Heart left ventricle (tissue), 16 donors: ENCODE measurements around the gene WASL. TPM values are rescaled to one million over a fixed set of nuclear protein-coding genes. Genes with fewer than 3 reads are reported as not detected.

Experiments
- ATAC-seq, 4 donors: fragments of 200-7000 bp; cut with Tn5 transposase; one replicate each; pipeline ENCODE4 v1.9.1; 2020 to 2022; ENCODE audit warnings: moderate library complexity in 4 of 4, mild to moderate bottlenecking in 3 of 4, moderate number of reproducible peaks in 1 of 4
- DNase-seq, 5 donors: peaks; one replicate each; pipeline ENCODE4 v3.0.0-alpha.2; 2020
- H3K27ac ChIP-seq, 12 donors: fragments of 200-600 bp; sonication (generic) in 4 of 12; one replicate each; pipeline versions ENCODE4 v1.5.0 to v1.8.0; 2016 to 2022; ENCODE audit warnings: mild to moderate bottlenecking in 2 of 12
- H3K27me3 ChIP-seq, 9 donors: fragments of 200-600 bp; sonication (generic) in 2 of 9; one replicate each; pipeline versions ENCODE4 v1.5.1 to v1.8.0; 2016 to 2022; ENCODE audit warnings: mild to moderate bottlenecking in 3 of 9
- H3K36me3 ChIP-seq, 9 donors: fragments of 200-600 bp; sonication (generic) in 2 of 9; one replicate each; pipeline versions ENCODE4 v1.5.0 to v1.8.0; 2018 to 2022; ENCODE audit warnings: mild to moderate bottlenecking in 2 of 9
- H3K4me1 ChIP-seq, 12 donors: fragments of 200-600 bp; sonication (generic) in 4 of 12; one replicate each; pipeline versions ENCODE4 v1.5.0 to v1.8.0; 2016 to 2022; ENCODE audit warnings: mild to moderate bottlenecking in 3 of 12
- H3K4me3 ChIP-seq, 12 donors: fragments of 200-600 bp; sonication (generic) in 4 of 12; one replicate each; pipeline versions ENCODE4 v1.5.0 to v1.8.0; 2017 to 2022; ENCODE audit warnings: mild to moderate bottlenecking in 9 of 12, moderate library complexity in 4 of 12
- H3K9me3 ChIP-seq, 12 donors: fragments of 200-600 bp; sonication (generic) in 4 of 12; one replicate each; pipeline versions ENCODE4 v1.5.0 to v1.8.0; 2016 to 2022; ENCODE audit warnings: mild to moderate bottlenecking in 1 of 12
- POLR2A ChIP-seq, 2 donors: fragments of 450-650 bp; IDR thresholded peaks; one replicate each; pipeline ENCODE4 v1.6.1; 2017; ENCODE audit warnings: antibody characterized with exemption in 2 of 2, mild to moderate bottlenecking in 2 of 2, moderate library complexity in 2 of 2
- WGBS, 4 donors: extraction: QIAGEN DNeasy Blood & Tissue Kit in 2 of 4; methylation state at CpG; one replicate each; pipeline versions ENCODE4 v1.1.5 to v1.1.7; 2013 to 2018; 5-methylcytosine and 5-hydroxymethylcytosine counted together
- intact Hi-C, 10 donors: fragments of 100-400 bp; cut with DNase I; formaldehyde crosslinking; loops; one replicate each; pipeline versions ENCODE4 v1.11.1 to v1.14.2; 2022
- polyA plus RNA-seq, 2 donors: library from polyadenylated mRNA; stranded (reverse); fragments of 200-250 nt; gene quantifications; one replicate each; pipeline ENCODE4 v1.2.3, GENCODE V29; 2013
- total RNA-seq, 9 donors: library from RNA; depleted of rRNA in 2 of 9; stranded (reverse); fragments of >200 nt in 2 of 9; fragmentation: NEBNext Ultra II Directional in 3 of 9; extraction: Animal tissue kit (Norgen Biotek cat#: 25700) in 3 of 9; gene quantifications; one replicate each; pipeline versions ENCODE4 v1.1.0 to v1.2.4, GENCODE V29; 2016 to 2023
- TF ChIP-seq, protein P1 (sequence below), 12 donors: fragments of 200-600 bp; sonication (generic) in 4 of 12; IDR thresholded peaks; one replicate each; pipeline versions ENCODE4 v1.5.0 to v1.8.0; 2018 to 2022; ENCODE audit warnings: antibody characterized with exemption in 12 of 12, mild to moderate bottlenecking in 5 of 12
- donor health status: ischemic (EF 13 %, LVEDD 7.1; RV severe dilation, severe dysfunction).
- donor health status: healthy with polysubstance abuse.
- donor health status: DM: no; HTN: yes; CAD: no.
- donor health status: DM: no; HTN: no; CAD: no.
- donor health status: ischemic (EF 25% LVEDD 6.9; RV normal size, moderate dysfunction).
- donor health status: ischemic (EF 25% LVEDD 5.7; RV mildly dilated, moderate dysfunction).
- donor health status: healthy.
- donor health status: DM: yes; HTN: yes; CAD: no.
- donor health status: ischemic (EF 35%, LVEDD 5.7; RV mildly dilated, moderate dysfunction).
- donor health status: nonischemic (EF 11% LVEDD 7.7; RV severe dilation, severe dysfunction).
- donor health status: DM: yes; HTN: yes; CAD: no.
- donor health status: PGD.
- donor health status: ischemic (EF 29% LVEDD 5.4; RV normal size, mild dysfunction).
- donor health status: nonischemic (EF 23%, LVEDD 6.1; RV moderate dilation, normal function).

WASL gene
- total and polyA plus RNA-seq, 11 donors, result 11.2 to 30.3 (median 23.3) TPM

DNA sequence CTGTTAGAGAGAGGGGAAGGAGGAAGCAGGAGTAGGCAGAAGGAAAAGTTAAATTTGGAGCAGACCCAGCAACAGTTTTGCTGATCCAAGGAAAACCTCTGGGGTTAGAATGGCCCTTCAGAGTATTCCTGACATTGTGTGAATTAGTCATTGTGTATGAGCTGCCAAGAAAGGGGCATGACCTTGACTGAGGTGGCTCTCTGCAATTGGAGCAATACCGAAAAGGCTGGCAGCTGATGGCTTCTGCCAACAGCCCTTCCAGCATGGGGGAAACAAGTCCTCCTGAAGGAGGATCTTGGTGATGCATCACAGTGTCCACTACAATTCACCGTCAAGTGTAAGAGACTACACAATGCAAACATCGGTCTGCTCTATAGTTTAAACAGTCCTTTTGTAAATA lies 20.6 kb upstream of the WASL start:
- Histone ChIP-seq H3K27me3 (no peaks in the 10 kb centered on the region), H3K4me3 (no peak overlapping the region), H3K27ac (peak overlapping the region in 2 of 12 donors; percentile 20 to 37), H3K4me1 (peaks cover 0 to 6% (median 0%) of the 10 kb centered on the region in 12 donors), H3K36me3 (no peaks in the 10 kb centered on the region), H3K9me3 (no peaks in the 10 kb centered on the region)
- 57 to 65% (median 59%) methylated on average over 3 of the region's 3 CpGs for WGBS, 4 donors
- TF ChIP-seq, protein P1, sequence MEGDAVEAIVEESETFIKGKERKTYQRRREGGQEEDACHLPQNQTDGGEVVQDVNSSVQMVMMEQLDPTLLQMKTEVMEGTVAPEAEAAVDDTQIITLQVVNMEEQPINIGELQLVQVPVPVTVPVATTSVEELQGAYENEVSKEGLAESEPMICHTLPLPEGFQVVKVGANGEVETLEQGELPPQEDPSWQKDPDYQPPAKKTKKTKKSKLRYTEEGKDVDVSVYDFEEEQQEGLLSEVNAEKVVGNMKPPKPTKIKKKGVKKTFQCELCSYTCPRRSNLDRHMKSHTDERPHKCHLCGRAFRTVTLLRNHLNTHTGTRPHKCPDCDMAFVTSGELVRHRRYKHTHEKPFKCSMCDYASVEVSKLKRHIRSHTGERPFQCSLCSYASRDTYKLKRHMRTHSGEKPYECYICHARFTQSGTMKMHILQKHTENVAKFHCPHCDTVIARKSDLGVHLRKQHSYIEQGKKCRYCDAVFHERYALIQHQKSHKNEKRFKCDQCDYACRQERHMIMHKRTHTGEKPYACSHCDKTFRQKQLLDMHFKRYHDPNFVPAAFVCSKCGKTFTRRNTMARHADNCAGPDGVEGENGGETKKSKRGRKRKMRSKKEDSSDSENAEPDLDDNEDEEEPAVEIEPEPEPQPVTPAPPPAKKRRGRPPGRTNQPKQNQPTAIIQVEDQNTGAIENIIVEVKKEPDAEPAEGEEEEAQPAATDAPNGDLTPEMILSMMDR (IDR thresholded peaks at IDR 0.05), result no peak
- TF ChIP-seq POLR2A (IDR thresholded peaks at IDR 0.05), result no peak
- intact Hi-C loops, result no loop called here
- ATAC-seq (peak in 3 of 4 donors; percentile 90 to 95 (median 94)), DNase-seq (peak in 4 of 5 donors; percentile 33 to 45 (median 40))

DNA sequence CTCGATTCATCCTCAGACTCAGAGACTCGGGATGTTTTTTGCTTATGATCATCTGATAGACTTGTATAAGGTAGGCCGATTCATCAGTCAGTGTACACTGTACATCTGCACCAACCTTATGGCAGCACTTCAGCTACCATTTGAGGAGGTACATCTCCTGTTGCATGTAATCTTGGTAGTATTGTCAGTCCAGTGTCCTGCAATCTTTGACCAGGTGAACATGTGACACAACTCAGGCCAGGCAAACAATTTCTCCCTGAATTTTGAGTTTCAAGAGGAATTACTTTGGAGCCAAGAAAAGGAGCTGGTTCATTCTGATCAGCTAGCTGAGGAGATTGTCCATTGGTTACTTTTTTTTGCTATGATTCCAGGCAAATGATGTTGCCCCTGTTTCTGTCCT lies 19.7 kb upstream of the WASL start:
- H3K36me3 ChIP-seq, result no peaks in the 10 kb centered on the region
- WGBS, 4 donors, result 90 to 97% (median 93%) methylated on average over 3 of the region's 3 CpGs
- no peaks in the 10 kb centered on the region for H3K27me3 ChIP-seq
- no peak for ATAC-seq
- no peaks in the 10 kb centered on the region for H3K9me3 ChIP-seq
- no peak overlapping the region for H3K27ac ChIP-seq
- TF ChIP-seq, protein P1 (IDR thresholded peaks at IDR 0.05), result no peak
- no peak for TF ChIP-seq POLR2A (IDR thresholded peaks at IDR 0.05)
- intact Hi-C loops, result no loop called here
- H3K4me1 ChIP-seq, result peaks cover 0 to 6% (median 0%) of the 10 kb centered on the region in 12 donors
- DNase-seq, result no peak
- no peak overlapping the region for H3K4me3 ChIP-seq

DNA sequence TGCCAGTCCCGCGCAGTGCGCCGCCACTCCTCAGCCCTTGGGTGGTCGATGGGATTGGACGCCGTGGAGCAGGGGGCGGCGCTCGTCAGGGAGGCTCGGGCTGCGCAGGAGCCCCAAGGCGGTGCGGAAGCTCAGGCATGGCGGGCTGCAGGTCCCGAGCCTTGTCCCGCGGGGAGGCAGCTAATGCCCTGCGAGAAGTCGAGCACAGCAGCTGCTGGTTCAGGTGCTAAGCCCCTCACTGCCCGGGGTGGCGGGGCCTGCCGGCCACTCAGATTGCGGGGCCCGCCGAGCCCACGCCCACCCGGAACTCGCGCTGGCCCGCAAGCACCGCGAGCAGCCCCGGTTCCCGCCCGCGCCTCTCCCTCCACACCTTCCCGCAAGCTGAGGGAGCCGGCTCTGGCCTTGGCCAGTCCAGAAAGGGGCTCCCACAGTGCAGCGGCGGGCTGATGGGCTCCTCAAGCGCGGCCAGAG lies 14.4 kb upstream of the WASL start:
- H3K9me3 ChIP-seq, result no peaks in the 10 kb centered on the region
- H3K27ac ChIP-seq, result no peak overlapping the region
- no peaks in the 10 kb centered on the region for H3K4me1 ChIP-seq
- DNase-seq (peak in 1 of 5 donors; percentile 62), ATAC-seq (no peak)
- H3K36me3 ChIP-seq, result no peaks in the 10 kb centered on the region
- TF ChIP-seq, protein P1 (IDR thresholded peaks at IDR 0.05), result no peak
- TF ChIP-seq POLR2A (IDR thresholded peaks at IDR 0.05), result no peak
- WGBS, 4 donors, result 93 to 97% (median 96%) methylated on average over 15 to 43 of the region's 43 CpGs
- H3K27me3 ChIP-seq, result no peaks in the 10 kb centered on the region
- intact Hi-C loops, result no loop called here
- no peak overlapping the region for H3K4me3 ChIP-seq

DNA sequence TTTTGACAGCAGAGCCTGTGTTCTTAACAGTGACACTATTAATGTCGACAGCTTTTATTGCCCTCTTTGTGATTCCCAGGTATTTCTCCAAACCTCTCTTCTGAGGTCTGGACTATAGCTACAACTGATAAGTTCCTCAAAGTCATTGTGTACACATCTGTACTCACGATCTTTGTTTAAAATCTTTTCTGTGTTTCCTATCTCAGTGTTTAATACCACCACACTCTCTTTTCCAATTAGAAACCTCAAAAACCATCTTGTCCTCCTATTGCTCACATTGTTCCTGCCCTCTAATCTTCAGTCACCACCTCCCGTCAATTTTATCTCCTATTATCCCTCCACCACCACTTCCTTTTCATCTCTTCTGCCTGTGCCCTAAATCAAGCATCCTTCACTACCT lies 12.9 kb upstream of the WASL start:
- no peak for DNase-seq
- no peaks in the 10 kb centered on the region for H3K36me3 ChIP-seq
- H3K27ac ChIP-seq, result no peak overlapping the region
- H3K9me3 ChIP-seq, result no peaks in the 10 kb centered on the region
- H3K4me1 ChIP-seq, result no peaks in the 10 kb centered on the region
- intact Hi-C loops, result no loop called here
- no peak for TF ChIP-seq POLR2A (IDR thresholded peaks at IDR 0.05)
- TF ChIP-seq, protein P1 (IDR thresholded peaks at IDR 0.05), result no peak
- 38 to 52% (median 49%) methylated on average over 3 of the region's 3 CpGs for WGBS, 4 donors
- no peaks in the 10 kb centered on the region for H3K27me3 ChIP-seq
- no peak for ATAC-seq
- no peak overlapping the region for H3K4me3 ChIP-seq
